Left hindlimb (tissue), 1 donor: ENCODE data around the gene KCTD2.
"Not testable (repeated sequence)": the region's sequence is repeated elsewhere in the genome, so short reads cannot be mapped to it uniquely, and the experiment has no call there.

Source experiments
- DNase-seq: peaks from one replicate; pipeline ENCODE4 v3.0.0-alpha.2; 2018

The KCTD2 gene

GRCh38 chr17:75020331-75021110 lies 26.5 kb upstream of the KCTD2 start:
- DNase-seq: no peak

DNA sequence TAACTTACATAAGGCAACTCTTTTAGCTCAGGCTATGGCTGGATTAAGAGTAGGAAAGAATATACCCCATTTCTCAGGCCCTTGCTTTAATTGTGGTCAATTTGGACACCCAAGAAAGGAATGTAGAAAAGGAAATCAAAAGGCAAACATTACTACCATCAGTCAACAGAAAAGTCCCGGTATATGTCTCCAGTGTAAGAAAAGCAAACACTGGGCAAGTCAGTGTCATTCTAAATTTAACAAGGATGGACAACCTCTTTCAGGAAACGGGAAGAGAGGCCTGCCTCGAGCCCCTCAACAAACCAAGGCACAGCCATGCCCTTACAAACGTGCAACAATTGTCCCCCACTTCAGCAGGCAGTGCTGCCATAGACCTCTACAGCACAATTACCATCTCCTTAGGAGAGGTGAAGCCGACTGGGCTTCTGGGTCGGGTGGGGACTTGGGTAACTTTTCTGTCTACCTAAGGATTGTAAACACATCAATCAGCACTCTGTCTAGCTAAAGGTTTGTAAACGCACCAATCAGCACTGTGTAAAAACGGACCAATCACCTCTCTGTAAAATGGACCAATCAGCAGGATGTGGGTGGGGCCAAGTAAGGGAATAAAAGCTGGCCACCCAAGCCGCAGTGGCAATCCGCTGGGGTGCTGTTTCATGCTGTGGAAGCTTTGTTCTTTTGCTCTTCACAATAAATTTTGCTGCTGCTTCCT lies 22.2 kb upstream of the KCTD2 start:
- no peak for DNase-seq

DNA sequence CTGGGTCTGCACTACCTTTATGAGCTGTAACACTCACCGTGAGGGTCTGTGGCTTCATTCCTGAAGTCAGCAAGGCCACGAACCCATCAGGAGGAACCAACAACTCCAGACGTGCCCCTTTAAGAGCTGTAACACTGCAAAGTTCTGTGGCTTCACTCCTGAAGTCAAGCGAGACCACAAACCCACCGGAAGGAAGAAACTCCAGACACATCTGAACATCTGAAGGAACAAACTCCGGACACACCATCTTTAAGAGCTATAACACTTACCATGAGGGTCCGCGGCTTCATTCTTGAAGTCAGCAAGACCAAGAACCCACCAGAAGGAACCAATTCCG lies 21.7 kb upstream of the KCTD2 start:
- DNase-seq: not testable (repeated sequence)

GRCh38 chr17:75026650-75027049 lies 20.4 kb upstream of the KCTD2 start:
- DNase-seq: not testable (repeated sequence)

DNA sequence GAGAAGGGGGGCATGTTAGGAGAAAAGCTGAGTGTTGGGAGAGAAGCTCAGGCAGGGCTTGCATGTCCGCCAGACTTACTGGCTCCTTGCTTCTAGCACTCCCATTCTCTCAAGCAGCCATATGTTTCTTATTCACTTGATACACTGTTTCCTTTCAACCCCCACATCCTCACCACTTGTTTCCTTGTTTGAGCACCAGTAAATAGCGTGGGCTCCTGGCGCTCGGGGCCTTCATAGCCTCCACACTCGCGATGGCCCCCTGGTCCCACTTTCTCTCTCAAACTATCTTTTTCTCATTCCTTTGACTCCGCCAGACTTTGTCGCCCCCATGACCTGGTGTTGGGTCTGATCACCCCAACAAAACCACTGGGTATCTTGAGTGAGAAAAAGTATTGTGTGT lies 16.9 kb upstream of the KCTD2 start:
- DNase-seq: no peak

DNA sequence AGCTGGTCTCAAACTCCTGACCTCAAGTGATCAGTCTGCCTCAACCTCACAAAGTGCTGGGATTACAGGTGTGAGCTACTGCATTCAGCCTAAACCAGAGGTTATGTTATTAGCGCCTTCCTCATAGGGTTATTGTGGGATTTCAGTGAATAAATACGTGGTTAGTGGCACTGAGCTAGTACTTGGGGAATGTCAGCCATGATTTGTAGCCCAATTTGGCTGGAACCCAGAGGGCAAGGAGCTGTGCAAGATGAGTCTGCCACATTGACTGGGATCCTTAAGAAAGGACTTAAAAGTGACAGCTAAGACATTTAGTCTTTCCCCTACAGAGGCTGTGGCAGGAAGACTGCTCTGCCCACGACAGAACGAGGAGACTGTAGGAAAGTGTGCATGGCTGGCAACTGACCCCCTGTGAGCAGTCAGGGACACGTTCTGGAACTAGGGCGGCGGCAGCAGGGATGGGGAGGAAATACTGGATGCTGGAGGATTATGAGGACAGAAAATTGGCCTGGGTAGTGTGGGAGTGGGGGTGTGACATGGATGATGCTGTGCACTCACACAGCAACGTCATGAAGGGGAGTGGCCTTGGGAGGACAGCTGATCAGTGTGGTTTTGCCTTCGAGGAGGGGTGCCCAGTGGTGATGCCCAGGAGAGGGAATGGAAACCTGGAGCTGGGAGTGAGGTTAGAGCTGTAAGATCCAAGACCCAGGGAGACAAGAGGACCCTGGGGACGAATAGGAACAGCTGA lies 14.9 kb upstream of the KCTD2 start:
- peak; percentile 86 for DNase-seq

DNA sequence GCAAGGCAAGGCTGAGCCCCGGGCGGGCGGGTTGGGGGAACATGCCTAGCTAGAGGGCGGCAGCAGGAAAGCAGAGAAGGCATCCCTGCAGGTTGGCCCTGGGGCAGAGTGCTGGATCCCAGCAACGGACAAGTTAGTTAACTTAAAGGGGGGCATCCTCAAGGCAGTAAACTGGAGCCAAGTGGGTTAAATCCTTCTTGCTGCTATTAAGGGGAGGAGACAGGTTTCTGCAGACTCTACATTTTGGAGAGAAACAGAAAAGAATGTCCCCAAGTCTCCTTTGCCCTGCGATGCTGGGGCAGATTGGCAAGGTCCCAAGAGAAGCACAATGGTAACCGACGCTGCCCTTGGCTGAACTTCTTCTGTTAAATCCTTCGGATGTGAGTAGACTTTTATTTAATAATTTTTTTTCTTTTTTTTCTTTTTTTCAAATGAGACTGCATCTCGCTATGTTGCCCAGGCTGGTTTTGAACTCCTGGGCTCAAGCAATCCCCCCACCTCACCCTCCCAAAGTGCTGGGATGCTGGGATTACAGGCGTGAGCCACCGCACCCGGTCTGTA lies 14.2 kb upstream of the KCTD2 start:
- no peak for DNase-seq

DNA sequence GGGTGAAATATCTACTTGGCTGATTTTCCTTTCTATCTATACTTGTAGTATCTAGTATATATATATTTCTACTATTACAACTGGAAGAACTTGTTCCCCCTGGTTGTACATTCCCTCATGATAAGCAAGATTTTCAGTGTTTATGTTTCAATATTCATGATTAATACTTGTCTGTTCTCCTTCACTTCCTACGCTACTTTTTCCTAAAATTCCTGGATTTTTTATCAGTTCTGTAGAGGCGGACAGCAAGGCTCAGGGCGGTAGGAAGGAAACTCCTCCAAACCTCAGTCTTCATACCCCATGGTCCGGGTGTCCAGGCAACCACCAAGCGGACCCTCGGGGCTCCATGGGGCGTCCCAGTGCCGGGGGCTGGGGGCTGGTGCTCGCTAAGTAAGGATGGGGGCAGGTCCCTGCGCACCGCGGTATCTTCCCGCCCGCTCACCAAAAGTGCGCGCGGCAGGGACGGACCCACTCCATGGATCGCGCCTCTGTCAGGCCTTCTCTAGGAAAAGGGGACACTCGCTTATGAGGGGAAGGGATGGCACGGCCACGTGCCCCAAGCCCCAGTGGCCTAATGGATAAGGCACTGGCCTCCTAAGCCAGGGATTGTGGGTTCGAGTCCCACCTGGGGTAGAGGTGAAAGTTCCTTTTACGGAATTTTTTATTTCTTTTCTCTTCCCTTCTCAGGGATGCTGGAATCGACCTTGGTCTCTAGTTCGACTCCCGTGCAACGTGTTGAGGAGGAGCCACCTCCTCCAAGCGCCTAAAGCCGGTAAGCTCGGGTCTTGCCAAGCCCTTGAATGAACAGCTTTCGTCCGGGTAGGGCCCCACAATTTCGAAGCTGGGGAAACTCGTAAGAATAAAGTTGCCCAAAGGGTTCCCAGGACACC lies 13.4 kb upstream of the KCTD2 start:
- peak; percentile 96 for DNase-seq

- peak; percentile 93 for DNase-seq
Observed at GRCh38 chr17:75034236-75034908, 12.7 kb upstream of the KCTD2 start.

GRCh38 chr17:75036643-75037268 lies 10.3 kb upstream of the KCTD2 start:
- DNase-seq: peak; percentile 79

GRCh38 chr17:75039238-75039637 lies 7.8 kb upstream of the KCTD2 start:
- DNase-seq: no peak

- DNase-seq: no peak
Observed at GRCh38 chr17:75041656-75042280, 5.3 kb upstream of the KCTD2 start.

- DNase-seq: not testable (repeated sequence)
Observed at GRCh38 chr17:75043789-75044188, 3.2 kb upstream of the KCTD2 start.

GRCh38 chr17:75044716-75045115 lies 2.3 kb upstream of the KCTD2 start:
- DNase-seq: no peak

DNA sequence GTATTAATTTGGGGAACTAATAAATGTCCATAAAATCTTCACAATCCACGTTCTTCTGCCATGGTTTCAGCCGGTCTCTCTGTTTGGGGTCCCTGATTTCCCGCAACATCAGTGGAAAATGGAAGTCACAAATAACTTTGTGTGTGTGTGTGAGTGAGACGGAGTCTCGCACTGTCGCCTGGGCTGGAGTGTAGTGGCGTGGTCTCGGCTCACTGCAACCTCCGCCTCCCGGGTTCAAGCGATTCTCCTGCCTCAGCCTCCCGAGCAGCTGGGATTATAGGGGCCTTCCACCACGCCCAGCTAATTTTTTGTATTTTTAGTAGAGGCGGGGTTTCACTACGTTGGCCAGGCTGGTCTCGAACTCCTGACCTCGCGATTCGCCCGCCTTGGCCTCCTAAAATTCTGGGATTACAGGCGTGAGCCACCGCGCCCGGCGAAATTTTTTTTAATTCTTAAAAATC lies 1.0 kb upstream of the KCTD2 start:
- not testable (repeated sequence) for DNase-seq

DNA sequence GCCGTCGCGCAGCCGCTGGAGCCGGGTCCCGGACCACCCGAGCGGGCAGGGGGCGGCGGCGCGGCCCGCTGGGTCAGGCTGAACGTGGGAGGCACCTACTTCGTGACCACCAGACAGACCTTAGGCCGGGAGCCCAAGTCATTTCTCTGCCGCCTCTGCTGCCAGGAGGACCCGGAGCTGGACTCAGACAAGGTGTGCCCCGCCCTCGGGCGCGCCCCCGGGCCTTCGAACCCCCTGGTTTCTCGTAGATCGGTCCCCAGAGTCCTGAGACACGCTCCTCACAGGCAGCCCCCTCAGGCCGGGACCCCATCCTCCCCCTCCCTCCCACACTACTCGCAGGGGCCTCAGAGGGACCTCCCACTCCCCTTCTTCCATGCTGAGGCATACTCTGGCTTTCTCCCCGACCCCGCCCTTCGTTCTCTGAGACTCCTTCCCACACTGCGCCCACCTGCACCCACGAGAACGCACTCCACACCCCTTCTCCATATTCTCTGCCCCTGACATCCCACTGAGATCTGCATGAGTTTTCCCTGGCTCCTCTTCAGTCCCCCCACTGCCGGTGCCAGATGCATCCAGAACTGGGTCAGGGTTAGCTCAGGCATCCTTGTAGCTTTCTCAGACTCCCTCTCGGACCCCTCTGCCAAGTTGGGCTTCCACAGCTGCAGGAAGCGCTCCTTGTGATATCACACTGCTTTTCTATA lies 523 bp downstream of the KCTD2 start:
- DNase-seq: peak; percentile 61

GRCh38 chr17:75048249-75048878 lies 1.3 kb downstream of the KCTD2 start:
- peak; percentile 59 for DNase-seq

GRCh38 chr17:75049057-75049456 lies 2.0 kb downstream of the KCTD2 start:
- no peak for DNase-seq

DNA sequence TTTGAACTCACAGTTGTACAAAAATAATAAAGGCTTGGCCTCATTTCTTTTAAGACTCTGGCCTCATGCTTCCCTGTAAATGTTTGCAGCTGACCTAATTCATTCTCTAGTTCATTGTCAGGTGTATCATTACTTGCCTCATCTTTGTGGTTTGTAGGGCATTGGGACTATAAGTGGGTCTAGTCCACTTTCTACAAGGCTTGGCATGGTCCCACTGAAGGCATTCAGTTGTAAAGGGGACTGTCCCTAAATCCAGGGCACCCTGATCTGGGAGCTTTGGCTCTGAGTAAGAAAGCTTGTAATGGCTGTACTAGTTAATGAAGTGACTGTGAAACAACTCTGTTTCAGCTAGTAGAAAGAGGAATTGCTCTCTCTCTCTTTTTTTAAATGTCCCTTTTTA lies 2.7 kb downstream of the KCTD2 start:
- no peak for DNase-seq

- no peak for DNase-seq
Observed at GRCh38 chr17:75051941-75052340, 4.9 kb downstream of the KCTD2 start.
